Measurements from ENCODE around the gene RPSA. TPM values are rescaled to one million over a fixed set of nuclear protein-coding genes. Genes with fewer than 3 reads are reported as not detected.

RPSA gene
- total RNA-seq, 4 donors from 2014 or later, result 744 to 1,023 (median 854) TPM

DNA sequence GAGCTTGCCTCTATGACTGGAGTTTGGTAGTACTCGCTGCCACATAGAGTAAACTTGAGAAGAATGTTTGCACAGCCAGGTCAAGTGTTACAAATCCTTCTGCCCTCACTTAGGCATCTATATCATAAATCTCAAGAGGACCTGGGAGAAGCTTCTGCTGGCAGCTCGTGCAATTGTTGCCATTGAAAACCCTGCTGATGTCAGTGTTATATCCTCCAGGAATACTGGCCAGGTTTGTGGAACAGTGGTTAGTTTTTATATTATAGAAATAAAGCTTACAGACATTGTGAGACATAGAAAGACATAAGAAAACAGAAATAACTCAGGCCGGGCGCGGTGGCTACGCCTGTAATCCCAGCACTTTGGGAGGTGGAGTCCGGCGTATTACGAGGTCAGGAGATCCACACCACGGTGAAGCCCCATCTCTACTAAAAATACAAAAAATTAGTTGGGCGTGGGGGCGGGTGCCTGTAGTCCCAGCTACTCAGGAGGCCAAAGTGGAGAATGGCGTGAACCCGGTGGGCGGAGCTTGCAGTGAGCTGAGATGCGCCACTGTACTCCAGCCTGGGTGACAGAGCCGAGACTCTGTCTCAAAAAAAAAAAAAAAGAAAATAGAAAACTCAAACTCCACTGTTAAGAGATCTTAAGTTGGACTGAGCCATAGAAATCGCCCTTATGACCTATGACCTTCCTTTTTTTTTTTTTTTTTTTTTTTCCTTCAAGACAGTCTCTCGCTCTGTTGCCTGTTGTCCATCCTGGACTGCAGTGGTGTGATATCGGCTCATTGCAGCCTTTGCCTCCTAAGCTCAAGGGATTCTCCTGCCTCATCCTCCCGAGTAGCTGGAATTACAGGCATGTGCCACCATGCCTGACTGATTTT is 2.2 kb downstream of the RPSA start:
- H3K4me1 ChIP-seq, result peaks cover 0 to 39% (median 14%) of the 10 kb centered on the region in 4 donors
- no peak overlapping the region for H3K27ac ChIP-seq
- peaks cover 9 to 56% (median 16%) of the 10 kb centered on the region in 3 donors for H3K36me3 ChIP-seq
- WGBS, 2 donors, result 73 to 82% methylated on average over 21 of the region's 21 CpGs
- H3K9me3 ChIP-seq, result no peaks in the 10 kb centered on the region
- H3K27me3 ChIP-seq, result no peaks in the 10 kb centered on the region
- H3K4me3 ChIP-seq, result no peak overlapping the region
- DNase-seq (ENCODE audit: low spot score in 2 of 2), result no peak
- TF ChIP-seq, protein P1, sequence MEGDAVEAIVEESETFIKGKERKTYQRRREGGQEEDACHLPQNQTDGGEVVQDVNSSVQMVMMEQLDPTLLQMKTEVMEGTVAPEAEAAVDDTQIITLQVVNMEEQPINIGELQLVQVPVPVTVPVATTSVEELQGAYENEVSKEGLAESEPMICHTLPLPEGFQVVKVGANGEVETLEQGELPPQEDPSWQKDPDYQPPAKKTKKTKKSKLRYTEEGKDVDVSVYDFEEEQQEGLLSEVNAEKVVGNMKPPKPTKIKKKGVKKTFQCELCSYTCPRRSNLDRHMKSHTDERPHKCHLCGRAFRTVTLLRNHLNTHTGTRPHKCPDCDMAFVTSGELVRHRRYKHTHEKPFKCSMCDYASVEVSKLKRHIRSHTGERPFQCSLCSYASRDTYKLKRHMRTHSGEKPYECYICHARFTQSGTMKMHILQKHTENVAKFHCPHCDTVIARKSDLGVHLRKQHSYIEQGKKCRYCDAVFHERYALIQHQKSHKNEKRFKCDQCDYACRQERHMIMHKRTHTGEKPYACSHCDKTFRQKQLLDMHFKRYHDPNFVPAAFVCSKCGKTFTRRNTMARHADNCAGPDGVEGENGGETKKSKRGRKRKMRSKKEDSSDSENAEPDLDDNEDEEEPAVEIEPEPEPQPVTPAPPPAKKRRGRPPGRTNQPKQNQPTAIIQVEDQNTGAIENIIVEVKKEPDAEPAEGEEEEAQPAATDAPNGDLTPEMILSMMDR (IDR thresholded peaks at IDR 0.05), result no peak
- TF ChIP-seq POLR2A (IDR thresholded peaks at IDR 0.05), result no peak
- no peak for TF ChIP-seq EP300 (IDR thresholded peaks at IDR 0.05)

DNA sequence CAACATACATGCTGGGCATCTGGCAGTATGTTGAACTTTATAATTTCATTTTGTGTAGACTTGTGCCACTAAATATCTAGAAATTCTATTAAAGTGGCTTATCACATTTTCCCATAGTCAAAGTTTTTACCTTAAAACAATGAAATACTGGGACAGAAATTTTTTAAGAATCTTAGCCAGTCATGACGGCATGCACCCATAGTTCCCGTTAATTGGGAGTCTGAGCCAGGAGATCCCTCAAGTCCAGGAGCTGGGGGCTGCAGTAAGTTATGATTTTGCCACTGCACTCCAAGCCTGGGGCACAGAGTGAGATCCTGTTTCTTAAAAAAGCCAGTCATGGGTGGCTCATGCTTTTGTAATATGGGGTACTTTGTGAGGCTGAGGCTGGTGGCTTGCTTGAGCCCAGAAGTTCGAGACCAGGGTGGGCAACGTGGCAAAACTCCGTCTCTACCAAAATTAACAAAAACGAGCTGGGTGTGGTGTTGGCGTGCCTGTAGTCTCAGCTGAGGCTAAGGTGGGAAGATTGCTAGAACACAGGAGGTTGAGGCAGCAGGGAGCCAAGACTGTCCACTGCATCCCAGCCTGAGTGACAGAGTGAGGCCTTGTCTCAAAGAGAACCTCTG is 3.1 kb downstream of the RPSA start:
- TF ChIP-seq EP300 (IDR thresholded peaks at IDR 0.05), result no peak
- TF ChIP-seq, protein P1 (IDR thresholded peaks at IDR 0.05), result no peak
- Histone ChIP-seq H3K27me3 (no peaks in the 10 kb centered on the region), H3K36me3 (peaks cover 9 to 65% (median 16%) of the 10 kb centered on the region in 3 donors), H3K9me3 (no peaks in the 10 kb centered on the region), H3K4me3 (no peak overlapping the region), H3K4me1 (peaks cover 0 to 39% (median 14%) of the 10 kb centered on the region in 4 donors), H3K27ac (no peak overlapping the region)
- no peak for DNase-seq (ENCODE audit: low spot score in 2 of 2)
- WGBS, 2 donors, result 72 to 73% methylated on average over 7 of the region's 7 CpGs

- DNase-seq (ENCODE audit: low spot score in 2 of 2), result no peak
- WGBS, 2 donors, result 92 to 95% methylated on average over 7 of the region's 7 CpGs
- H3K4me1 ChIP-seq, result peaks cover 0 to 36% (median 14%) of the 10 kb centered on the region in 4 donors
- no peak overlapping the region for H3K4me3 ChIP-seq
- no peaks in the 10 kb centered on the region for H3K27me3 ChIP-seq
- H3K27ac ChIP-seq, result no peak overlapping the region
- no peaks in the 10 kb centered on the region for H3K9me3 ChIP-seq
- TF ChIP-seq EP300 (IDR thresholded peaks at IDR 0.05) (no peak), POLR2A (IDR thresholded peaks at IDR 0.05) (no peak)
- TF ChIP-seq, protein P1 (IDR thresholded peaks at IDR 0.05), result no peak
- peaks cover 9 to 68% (median 16%) of the 10 kb centered on the region in 3 donors for H3K36me3 ChIP-seq
Measured at GRCh38 chr3:39410893-39411292, 4.4 kb downstream of the RPSA start.

- TF ChIP-seq POLR2A (IDR thresholded peaks at IDR 0.05) (no peak), EP300 (IDR thresholded peaks at IDR 0.05) (no peak)
- TF ChIP-seq, protein P1 (IDR thresholded peaks at IDR 0.05), result no peak
- H3K9me3 ChIP-seq, result no peaks in the 10 kb centered on the region
- 86 to 91% methylated on average over 9 of the region's 9 CpGs for WGBS, 2 donors
- H3K27ac ChIP-seq, result no peak overlapping the region
- H3K27me3 ChIP-seq, result no peaks in the 10 kb centered on the region
- peaks cover 9 to 68% (median 16%) of the 10 kb centered on the region in 3 donors for H3K36me3 ChIP-seq
- no peak for DNase-seq (ENCODE audit: low spot score in 2 of 2)
- H3K4me3 ChIP-seq, result no peak overlapping the region
- peaks cover 0 to 30% (median 8%) of the 10 kb centered on the region in 4 donors for H3K4me1 ChIP-seq
Measured at GRCh38 chr3:39412668-39413260, 6.2 kb downstream of the RPSA start.
